NCI-H1436 (cell line): ENCODE data around the gene HEY2.
"Not testable (repeated sequence)": the region's sequence is repeated elsewhere in the genome, so short reads cannot be mapped to it uniquely, and the experiment has no call there.

Experiments used
- DNase-seq: peaks from one replicate; lab custom pipeline; 2025; lab: John Stamatoyannopoulos, UW

HEY2 gene

GRCh38 chr6:125749173-125749864 lies at the start of gene HEY2:
Gene HEY2 (plus strand): TSS chr6:125749632. CDS start chr6:125749777, 145 bp downstream.
- peak; percentile 84 for DNase-seq

GRCh38 chr6:125700581-125701353 lies 48.7 kb upstream of the HEY2 start:
- DNase-seq: no peak

GRCh38 chr6:125701354-125701668 lies 48.1 kb upstream of the HEY2 start:
- DNase-seq: no peak

- not testable (repeated sequence) for DNase-seq
Observed at GRCh38 chr6:125703882-125704281, 45.5 kb upstream of the HEY2 start.

GRCh38 chr6:125707615-125708243 lies 41.7 kb upstream of the HEY2 start:
- DNase-seq: no peak

- DNase-seq: no peak
Observed at GRCh38 chr6:125711013-125711675, 38.3 kb upstream of the HEY2 start.

GRCh38 chr6:125714441-125715090 lies 34.9 kb upstream of the HEY2 start:
- DNase-seq: no peak

GRCh38 chr6:125717120-125717731 lies 32.2 kb upstream of the HEY2 start:
- DNase-seq: no peak

GRCh38 chr6:125718109-125718508 lies 31.3 kb upstream of the HEY2 start:
- no peak for DNase-seq

- no peak for DNase-seq
Observed at GRCh38 chr6:125722886-125723285, 26.5 kb upstream of the HEY2 start.

- no peak for DNase-seq
Observed at GRCh38 chr6:125727216-125727615, 22.2 kb upstream of the HEY2 start.

- DNase-seq: no peak
Observed at GRCh38 chr6:125728739-125729138, 20.7 kb upstream of the HEY2 start.

GRCh38 chr6:125729983-125730382 lies 19.4 kb upstream of the HEY2 start:
- DNase-seq: no peak

GRCh38 chr6:125732398-125732797 lies 17.0 kb upstream of the HEY2 start:
- no peak for DNase-seq

GRCh38 chr6:125733516-125734300 lies 15.7 kb upstream of the HEY2 start:
- DNase-seq: no peak

GRCh38 chr6:125738276-125738675 lies 11.2 kb upstream of the HEY2 start:
- no peak for DNase-seq

- no peak for DNase-seq
Observed at GRCh38 chr6:125739364-125739763, 10.1 kb upstream of the HEY2 start.

GRCh38 chr6:125741336-125741735 lies 8.1 kb upstream of the HEY2 start:
- no peak for DNase-seq

GRCh38 chr6:125742024-125742423 lies 7.4 kb upstream of the HEY2 start:
- no peak for DNase-seq

GRCh38 chr6:125742464-125743120 lies 6.8 kb upstream of the HEY2 start:
- no peak for DNase-seq
